ENCODE data around the gene LAMC1.

LAMC1 gene

DNA sequence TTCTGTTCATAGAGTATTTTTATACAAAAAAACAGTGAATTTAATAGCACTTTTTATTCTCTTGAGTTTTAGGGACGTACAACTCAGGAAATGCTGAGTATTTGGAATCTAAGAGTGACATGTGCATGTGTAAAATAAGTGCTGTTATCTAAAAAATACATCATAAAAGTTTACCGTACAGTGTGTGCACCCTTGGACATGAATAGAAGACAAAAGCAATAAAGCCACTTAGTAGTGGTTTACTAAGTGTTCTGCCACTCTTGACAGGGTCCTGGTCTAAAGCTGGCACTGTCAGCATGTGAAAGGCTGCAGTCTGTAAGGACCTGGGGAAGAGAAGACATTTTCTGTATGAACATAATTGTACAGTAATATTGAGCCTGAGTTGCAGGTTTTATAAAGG lies 51.0 kb downstream of the LAMC1 start:
- no peak for DNase-seq (ENCODE audit: extremely low read depth, low read depth)

GRCh38 chr1:183075861-183076260 lies 52.6 kb downstream of the LAMC1 start:
- TF ChIP-seq CTCF (IDR thresholded peaks at IDR 0.05; ENCODE audit: low read depth, low read length), result no peak
- no peak for DNase-seq (ENCODE audit: extremely low read depth, low read depth)

More for the DNA sequence above, 51.0 kb downstream of the LAMC1 start:
- no peak for TF ChIP-seq CTCF (IDR thresholded peaks at IDR 0.05; ENCODE audit: low read depth, low read length)

DNA sequence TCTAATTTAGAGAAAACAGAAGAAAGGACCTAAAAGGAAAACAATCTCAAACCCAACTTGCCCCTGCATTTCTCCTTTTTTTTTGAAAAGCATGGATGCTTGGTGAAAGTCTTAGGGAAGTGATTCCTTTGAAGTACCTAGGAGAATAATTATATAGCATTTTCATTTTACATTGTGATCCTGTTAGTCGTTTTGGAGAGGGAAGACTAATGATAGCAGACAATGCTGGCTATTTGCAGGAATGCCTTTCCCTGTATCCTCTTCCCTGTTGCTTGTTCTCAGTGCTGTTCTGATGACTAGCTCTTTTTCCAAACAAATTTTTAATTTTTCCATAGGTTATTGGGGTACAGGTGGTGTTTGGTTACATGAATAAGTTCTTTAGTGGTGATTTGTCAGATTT lies 53.9 kb downstream of the LAMC1 start:
- no peak for DNase-seq (ENCODE audit: extremely low read depth, low read depth)

GRCh38 chr1:183079712-183080388 lies 56.6 kb downstream of the LAMC1 start:
- no peak for DNase-seq (ENCODE audit: extremely low read depth, low read depth)
- TF ChIP-seq CTCF (IDR thresholded peaks at IDR 0.05; ENCODE audit: low read depth, low read length), result no peak

More for the DNA sequence above, 53.9 kb downstream of the LAMC1 start:
- TF ChIP-seq CTCF (IDR thresholded peaks at IDR 0.05; ENCODE audit: low read depth, low read length), result no peak

- no peak for DNase-seq (ENCODE audit: extremely low read depth, low read depth)
- TF ChIP-seq CTCF (IDR thresholded peaks at IDR 0.05; ENCODE audit: low read depth, low read length), result no peak
These were observed 57.2 kb downstream of the LAMC1 start for GRCh38 chr1:183080406-183080805.

GRCh38 chr1:183081402-183082120 lies 58.3 kb downstream of the LAMC1 start:
- TF ChIP-seq CTCF (IDR thresholded peaks at IDR 0.05; ENCODE audit: low read depth, low read length), result no peak

DNA sequence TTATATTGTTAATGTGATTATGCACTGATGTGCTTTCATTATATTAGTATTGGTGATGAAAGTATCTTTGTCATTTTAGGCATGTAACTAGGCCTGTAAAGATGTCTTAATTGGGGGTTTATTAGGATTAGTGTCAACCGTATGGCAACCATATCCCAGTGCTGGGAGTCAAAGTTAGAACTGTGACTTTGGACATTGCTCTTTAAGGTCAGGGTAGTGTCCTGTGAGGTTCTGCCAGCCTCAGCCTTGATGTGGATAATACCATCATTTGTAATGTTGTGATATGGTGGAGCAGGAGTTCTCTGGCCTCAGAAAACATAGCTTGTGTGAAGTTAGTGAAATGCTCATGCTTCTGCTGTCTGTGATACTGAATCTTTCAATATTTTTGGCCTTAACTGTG lies 59.4 kb downstream of the LAMC1 start:
- no peak for TF ChIP-seq CTCF (IDR thresholded peaks at IDR 0.05; ENCODE audit: low read depth, low read length)

More at GRCh38 chr1:183081402-183082120, 58.3 kb downstream of the LAMC1 start:
- no peak for DNase-seq (ENCODE audit: extremely low read depth, low read depth)

More for the DNA sequence above, 59.4 kb downstream of the LAMC1 start:
- DNase-seq (ENCODE audit: extremely low read depth, low read depth), result no peak

Measured in AG09319 (cell line).